ENCODE data around the gene THSD4. TPM values are rescaled to one million over a fixed set of nuclear protein-coding genes. Genes with fewer than 3 reads are reported as not detected.

The THSD4 gene
- total RNA-seq, 4 donors from 2014 or later, result 23.0 to 68.5 (median 48.6) TPM

- intact Hi-C loops (cut with DNase I), result no loop called here
- TF ChIP-seq POLR2A (IDR thresholded peaks at IDR 0.05), result no peak
- no peak for TF ChIP-seq CTCF (IDR thresholded peaks at IDR 0.05)
- 60 to 62% methylated on average over 3 of the region's 3 CpGs for WGBS, 2 donors
- Histone ChIP-seq H3K4me3 (replicated peaks in 1 of 3) (no peak overlapping the region), H3K36me3 (no peaks in the 10 kb centered on the region), H3K9me3 (no peaks in the 10 kb centered on the region), H3K27me3 (no peaks in the 10 kb centered on the region), H3K4me1 (peaks cover 9 to 11% of the 10 kb centered on the region in 2 donors), H3K27ac (peak overlapping the region in 1 of 3 donors; percentile 7)
- DNase-seq, result no peak
Observed at GRCh38 chr15:71384501-71384900, 269.2 kb downstream of the THSD4 start.

DNA sequence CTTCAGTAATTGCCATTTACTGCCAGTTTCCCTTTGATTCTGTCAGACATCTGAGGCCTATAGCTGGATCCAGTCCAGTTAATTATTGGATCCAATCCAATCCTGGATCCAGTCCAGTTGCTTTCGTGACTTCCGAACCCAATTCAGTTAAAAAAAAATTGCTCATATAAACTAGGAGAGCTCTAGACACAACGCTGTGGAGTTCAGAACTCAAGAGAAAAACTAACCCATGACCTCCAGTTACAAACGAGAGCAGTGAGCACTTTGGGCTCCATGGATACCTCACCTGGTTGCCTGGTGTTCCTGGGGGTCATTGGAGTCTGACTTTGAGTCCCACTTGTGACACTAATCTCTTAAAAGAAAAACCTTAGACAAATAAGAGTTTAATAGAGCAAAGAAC lies 269.8 kb downstream of the THSD4 start:
- H3K4me3 ChIP-seq (replicated peaks in 1 of 3), result no peak overlapping the region
- H3K36me3 ChIP-seq, result no peaks in the 10 kb centered on the region
- WGBS, 2 donors, result 10 to 15% methylated on average over 4 of the region's 4 CpGs
- intact Hi-C loops (cut with DNase I), result no loop called here
- no peaks in the 10 kb centered on the region for H3K9me3 ChIP-seq
- H3K27me3 ChIP-seq, result no peaks in the 10 kb centered on the region
- H3K4me1 ChIP-seq, result peaks cover 9 to 11% of the 10 kb centered on the region in 2 donors
- peak overlapping the region in 2 of 3 donors; percentile 7 to 12 for H3K27ac ChIP-seq
- DNase-seq, result peak; percentile 45 to 59
- no peak for TF ChIP-seq CTCF (IDR thresholded peaks at IDR 0.05)
- no peak for TF ChIP-seq POLR2A (IDR thresholded peaks at IDR 0.05)

- Histone ChIP-seq H3K4me3 (replicated peaks in 1 of 3) (no peak overlapping the region), H3K4me1 (peaks cover 9 to 11% of the 10 kb centered on the region in 2 donors), H3K9me3 (no peaks in the 10 kb centered on the region), H3K27ac (peak overlapping the region in 1 of 3 donors; percentile 7), H3K36me3 (no peaks in the 10 kb centered on the region), H3K27me3 (no peaks in the 10 kb centered on the region)
- intact Hi-C loops (cut with DNase I), result no loop called here
- 68 to 69% methylated on average over 4 of the region's 5 CpGs for WGBS, 2 donors
- no peak for DNase-seq
- no peak for TF ChIP-seq POLR2A (IDR thresholded peaks at IDR 0.05)
- no peak for TF ChIP-seq CTCF (IDR thresholded peaks at IDR 0.05)
Observed at GRCh38 chr15:71385457-71385856, 270.2 kb downstream of the THSD4 start.

DNA sequence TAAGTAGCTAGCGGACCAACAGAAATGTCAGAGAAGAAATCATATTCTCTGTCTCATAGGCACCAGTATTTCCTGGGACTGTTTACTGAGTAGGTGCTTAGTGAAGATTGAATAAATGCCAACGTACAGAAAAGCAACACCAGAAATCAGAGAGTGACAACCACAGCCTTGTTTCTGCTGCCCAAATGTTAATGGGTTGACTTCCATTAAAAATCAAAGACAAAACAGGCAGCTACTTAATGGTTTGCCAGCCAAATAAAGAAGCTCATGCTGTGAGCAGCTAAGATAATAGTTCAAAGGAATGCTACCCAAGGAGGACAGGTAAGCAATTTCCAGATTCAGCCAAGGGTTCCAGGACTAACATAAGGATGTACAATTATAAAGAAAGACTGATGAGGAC lies 270.7 kb downstream of the THSD4 start:
- H3K9me3 ChIP-seq, result no peaks in the 10 kb centered on the region
- H3K27ac ChIP-seq, result no peak overlapping the region
- H3K36me3 ChIP-seq, result no peaks in the 10 kb centered on the region
- H3K4me3 ChIP-seq (replicated peaks in 1 of 3), result no peak overlapping the region
- TF ChIP-seq CTCF (IDR thresholded peaks at IDR 0.05) (no peak), POLR2A (IDR thresholded peaks at IDR 0.05) (no peak)
- no peak for DNase-seq
- H3K27me3 ChIP-seq, result no peaks in the 10 kb centered on the region
- intact Hi-C loops (cut with DNase I), result no loop called here
- 78 to 81% methylated on average over 2 of the region's 2 CpGs for WGBS, 2 donors
- H3K4me1 ChIP-seq, result peaks cover 9 to 11% of the 10 kb centered on the region in 2 donors

DNA sequence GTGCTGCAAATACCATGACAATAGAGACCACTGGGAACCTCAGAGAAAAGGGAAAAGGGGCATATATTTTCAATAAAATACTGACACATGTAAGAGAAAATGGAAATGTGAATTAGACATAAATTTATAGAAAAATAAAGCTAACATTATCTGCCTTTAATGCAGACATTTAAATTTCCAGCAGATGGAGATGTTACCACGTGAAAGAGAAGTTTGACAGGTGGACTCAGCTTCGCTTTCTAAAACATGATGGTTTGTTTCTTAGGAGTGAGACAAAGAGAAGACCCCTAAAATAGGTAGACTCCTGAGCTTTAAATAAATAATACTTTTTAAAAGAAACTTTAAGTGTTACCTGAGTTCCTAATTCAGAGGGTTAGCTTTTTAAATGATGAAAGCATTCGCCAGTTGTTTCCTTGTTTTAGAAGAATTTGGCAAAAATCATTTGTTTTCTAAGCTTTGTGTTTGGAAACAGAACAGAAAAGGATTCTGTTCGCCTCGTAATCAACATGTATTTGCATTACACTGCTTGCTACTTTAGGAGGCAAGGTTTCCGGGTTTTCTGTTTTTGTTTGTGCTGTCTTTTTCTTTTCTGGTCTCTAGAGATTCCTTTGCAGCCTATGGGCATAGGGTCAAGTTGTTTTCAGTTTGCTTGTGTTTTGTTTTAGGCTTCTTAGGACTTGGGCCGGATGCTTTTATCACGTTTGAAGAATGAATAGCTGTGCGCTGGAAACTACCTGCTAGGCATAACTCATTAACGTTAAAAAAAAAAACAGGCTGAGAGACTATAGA lies 271.4 kb downstream of the THSD4 start:
- H3K9me3 ChIP-seq, result no peaks in the 10 kb centered on the region
- H3K4me3 ChIP-seq (replicated peaks in 1 of 3), result no peak overlapping the region
- H3K4me1 ChIP-seq, result peaks cover 9 to 11% of the 10 kb centered on the region in 2 donors
- H3K36me3 ChIP-seq, result no peaks in the 10 kb centered on the region
- WGBS, 2 donors, result 67 to 70% methylated on average over 10 of the region's 10 CpGs
- no peak for DNase-seq
- peak in 3 of 6 experiments; percentile 26 to 30 (median 27) for TF ChIP-seq CTCF (IDR thresholded peaks at IDR 0.05)
- no peak for TF ChIP-seq POLR2A (IDR thresholded peaks at IDR 0.05)
- intact Hi-C loops (cut with DNase I), result no loop called here
- H3K27ac ChIP-seq, result no peak overlapping the region
- no peaks in the 10 kb centered on the region for H3K27me3 ChIP-seq

All from thyroid gland (tissue), 4 donors.